ENCODE data around the gene CHST1.

CHST1 gene

DNA sequence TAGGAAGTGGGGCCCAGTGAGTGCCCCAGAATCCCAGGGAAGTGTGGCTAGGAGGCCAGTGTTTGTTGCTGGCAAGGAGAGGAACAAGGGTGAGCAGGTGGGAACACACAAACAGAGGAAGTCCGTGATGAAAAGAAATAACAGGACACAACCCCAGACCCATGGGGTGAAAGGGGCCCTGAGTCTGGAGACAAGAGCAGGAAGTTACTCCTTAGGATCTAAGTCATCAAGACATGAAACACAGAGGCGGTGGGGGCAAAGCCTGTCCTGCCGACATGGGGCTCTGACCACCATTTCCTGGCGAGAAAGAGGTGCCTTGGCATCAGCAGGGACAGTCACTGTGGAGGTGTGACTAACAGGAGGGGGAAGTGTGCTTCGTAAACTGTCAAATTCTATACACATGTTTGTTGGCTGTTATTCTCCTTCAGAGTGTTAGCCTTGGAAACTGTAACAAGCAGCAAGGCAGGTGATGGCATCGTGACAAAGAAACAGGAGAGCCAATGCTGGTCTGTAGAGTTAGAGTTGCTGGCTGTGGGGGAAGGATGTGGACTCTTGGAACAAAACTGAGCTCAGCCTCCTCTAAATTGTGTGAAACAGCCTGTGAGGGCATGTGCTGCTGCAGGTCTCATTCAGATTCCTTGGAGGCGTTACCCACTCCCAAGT, 21.7 kb downstream of the CHST1 start:
- TF ChIP-seq, protein P1, sequence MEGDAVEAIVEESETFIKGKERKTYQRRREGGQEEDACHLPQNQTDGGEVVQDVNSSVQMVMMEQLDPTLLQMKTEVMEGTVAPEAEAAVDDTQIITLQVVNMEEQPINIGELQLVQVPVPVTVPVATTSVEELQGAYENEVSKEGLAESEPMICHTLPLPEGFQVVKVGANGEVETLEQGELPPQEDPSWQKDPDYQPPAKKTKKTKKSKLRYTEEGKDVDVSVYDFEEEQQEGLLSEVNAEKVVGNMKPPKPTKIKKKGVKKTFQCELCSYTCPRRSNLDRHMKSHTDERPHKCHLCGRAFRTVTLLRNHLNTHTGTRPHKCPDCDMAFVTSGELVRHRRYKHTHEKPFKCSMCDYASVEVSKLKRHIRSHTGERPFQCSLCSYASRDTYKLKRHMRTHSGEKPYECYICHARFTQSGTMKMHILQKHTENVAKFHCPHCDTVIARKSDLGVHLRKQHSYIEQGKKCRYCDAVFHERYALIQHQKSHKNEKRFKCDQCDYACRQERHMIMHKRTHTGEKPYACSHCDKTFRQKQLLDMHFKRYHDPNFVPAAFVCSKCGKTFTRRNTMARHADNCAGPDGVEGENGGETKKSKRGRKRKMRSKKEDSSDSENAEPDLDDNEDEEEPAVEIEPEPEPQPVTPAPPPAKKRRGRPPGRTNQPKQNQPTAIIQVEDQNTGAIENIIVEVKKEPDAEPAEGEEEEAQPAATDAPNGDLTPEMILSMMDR (IDR thresholded peaks at IDR 0.05; ENCODE audit: insufficient read depth, low read length): no peak
- TF ChIP-seq, protein P2, sequence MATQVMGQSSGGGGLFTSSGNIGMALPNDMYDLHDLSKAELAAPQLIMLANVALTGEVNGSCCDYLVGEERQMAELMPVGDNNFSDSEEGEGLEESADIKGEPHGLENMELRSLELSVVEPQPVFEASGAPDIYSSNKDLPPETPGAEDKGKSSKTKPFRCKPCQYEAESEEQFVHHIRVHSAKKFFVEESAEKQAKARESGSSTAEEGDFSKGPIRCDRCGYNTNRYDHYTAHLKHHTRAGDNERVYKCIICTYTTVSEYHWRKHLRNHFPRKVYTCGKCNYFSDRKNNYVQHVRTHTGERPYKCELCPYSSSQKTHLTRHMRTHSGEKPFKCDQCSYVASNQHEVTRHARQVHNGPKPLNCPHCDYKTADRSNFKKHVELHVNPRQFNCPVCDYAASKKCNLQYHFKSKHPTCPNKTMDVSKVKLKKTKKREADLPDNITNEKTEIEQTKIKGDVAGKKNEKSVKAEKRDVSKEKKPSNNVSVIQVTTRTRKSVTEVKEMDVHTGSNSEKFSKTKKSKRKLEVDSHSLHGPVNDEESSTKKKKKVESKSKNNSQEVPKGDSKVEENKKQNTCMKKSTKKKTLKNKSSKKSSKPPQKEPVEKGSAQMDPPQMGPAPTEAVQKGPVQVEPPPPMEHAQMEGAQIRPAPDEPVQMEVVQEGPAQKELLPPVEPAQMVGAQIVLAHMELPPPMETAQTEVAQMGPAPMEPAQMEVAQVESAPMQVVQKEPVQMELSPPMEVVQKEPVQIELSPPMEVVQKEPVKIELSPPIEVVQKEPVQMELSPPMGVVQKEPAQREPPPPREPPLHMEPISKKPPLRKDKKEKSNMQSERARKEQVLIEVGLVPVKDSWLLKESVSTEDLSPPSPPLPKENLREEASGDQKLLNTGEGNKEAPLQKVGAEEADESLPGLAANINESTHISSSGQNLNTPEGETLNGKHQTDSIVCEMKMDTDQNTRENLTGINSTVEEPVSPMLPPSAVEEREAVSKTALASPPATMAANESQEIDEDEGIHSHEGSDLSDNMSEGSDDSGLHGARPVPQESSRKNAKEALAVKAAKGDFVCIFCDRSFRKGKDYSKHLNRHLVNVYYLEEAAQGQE (IDR thresholded peaks at IDR 0.05; ENCODE audit: insufficient replicate concordance, low read depth): no peak
- TF ChIP-seq GABPA (IDR thresholded peaks at IDR 0.05; ENCODE audit: low read depth) (no peak), SPI1 (IDR thresholded peaks at IDR 0.05; ENCODE audit: borderline replicate concordance, low read depth) (no peak), POLR2AphosphoS5 (IDR thresholded peaks at IDR 0.05; ENCODE audit: low read depth) (no peak)
- no peak overlapping the region for H3K27ac ChIP-seq (replicated peaks)
- no peaks in the 10 kb centered on the region for H3K27me3 ChIP-seq (ENCODE audit: insufficient read depth, poor library complexity, severe bottlenecking)
- H3K4me3 ChIP-seq (replicated peaks; ENCODE audit: insufficient read depth, low read length): no peak overlapping the region
- DNase-seq (ENCODE audit: low read depth in 1 of 2, low spot score in 1 of 2): no peak

- no peak overlapping the region for H3K4me3 ChIP-seq (replicated peaks; ENCODE audit: insufficient read depth, low read length)
- no peak for TF ChIP-seq POLR2AphosphoS5 (IDR thresholded peaks at IDR 0.05; ENCODE audit: low read depth)
- TF ChIP-seq SPI1 (IDR thresholded peaks at IDR 0.05; ENCODE audit: borderline replicate concordance, low read depth): no peak
- TF ChIP-seq, protein P2 (IDR thresholded peaks at IDR 0.05; ENCODE audit: insufficient replicate concordance, low read depth): no peak
- TF ChIP-seq, protein P1 (IDR thresholded peaks at IDR 0.05; ENCODE audit: insufficient read depth, low read length): no peak
- TF ChIP-seq GABPA (IDR thresholded peaks at IDR 0.05; ENCODE audit: low read depth): no peak
- no peak for DNase-seq (ENCODE audit: low read depth in 1 of 2, low spot score in 1 of 2)
- no peak overlapping the region for H3K27ac ChIP-seq (replicated peaks)
- no peaks in the 10 kb centered on the region for H3K27me3 ChIP-seq (ENCODE audit: insufficient read depth, poor library complexity, severe bottlenecking)
These were observed 23.5 kb downstream of the CHST1 start for GRCh38 chr11:45641961-45642360.

GRCh38 chr11:45638051-45638450, 27.4 kb downstream of the CHST1 start:
- Histone ChIP-seq H3K27ac (replicated peaks) (no peak overlapping the region), H3K27me3 (ENCODE audit: insufficient read depth, poor library complexity, severe bottlenecking) (no peaks in the 10 kb centered on the region), H3K4me3 (replicated peaks; ENCODE audit: insufficient read depth, low read length) (no peak overlapping the region)
- TF ChIP-seq SPI1 (IDR thresholded peaks at IDR 0.05; ENCODE audit: borderline replicate concordance, low read depth) (no peak), POLR2AphosphoS5 (IDR thresholded peaks at IDR 0.05; ENCODE audit: low read depth) (no peak), GABPA (IDR thresholded peaks at IDR 0.05; ENCODE audit: low read depth) (no peak)
- TF ChIP-seq, protein P1 (IDR thresholded peaks at IDR 0.05; ENCODE audit: insufficient read depth, low read length): no peak
- TF ChIP-seq, protein P2 (IDR thresholded peaks at IDR 0.05; ENCODE audit: insufficient replicate concordance, low read depth): no peak
- DNase-seq (ENCODE audit: low read depth in 1 of 2, low spot score in 1 of 2): no peak
